Measurements from ENCODE around the gene BMP10. TPM values are rescaled to one million over a fixed set of nuclear protein-coding genes. Genes with fewer than 3 reads are reported as not detected.

Gene BMP10
- polyA plus RNA-seq, 1 of the 3 experiments (the other 2 are of a cell fraction): not detected

- Histone ChIP-seq H3K4me1 (ENCODE audit: control insufficient read depth in 1 of 2, insufficient read depth in 2 of 2, low read depth in 1 of 2, low read length in 1 of 2) (peaks cover 0 to 8% of the 10 kb centered on the region in 2 experiments; a peak in 2 of 4 replicates), H3K9ac (no peak overlapping the region), H3K79me2 (ENCODE audit: insufficient read depth) (no peaks in the 10 kb centered on the region), H3F3A (replicated peaks; ENCODE audit: insufficient read depth) (no peaks in the 10 kb centered on the region), H2AFZ (ENCODE audit: low read depth) (no peak overlapping the region), H3K9me2 (no peaks in the 10 kb centered on the region), H3K27me3 (ENCODE audit: insufficient read depth) (no peaks in the 10 kb centered on the region), H3K36me3 (replicated peaks in 1 of 2; ENCODE audit: control insufficient read depth in 1 of 2, insufficient read depth in 2 of 2, low read length in 1 of 2) (no peaks in the 10 kb centered on the region), H3K9me3 (no peaks in the 10 kb centered on the region), H3K27ac (ENCODE audit: low read depth in 2 of 2, low read length in 1 of 2) (no peak overlapping the region), H3K4me3 (ENCODE audit: low read depth in 2 of 2, low read length in 1 of 2) (no peak overlapping the region), H4K20me1 (ENCODE audit: insufficient read depth) (no peaks in the 10 kb centered on the region), H3K4me2 (no peak overlapping the region)
- ChIA-PET POLR2A (no interaction called here), CTCF (interaction anchor here (1.0 to 6.3 kb wide), 7 partner anchors 13 to 448 kb away, joined by 3 to 47 read pairs (median 8); partner anchors contain the start of genes APLF and FBXO48)
- 88% methylated on average over 3 of the region's 3 CpGs for WGBS (ENCODE audit: low lambda C conversion rate)
- DNase-seq: no peak
- TF ChIP-seq GABPA (IDR thresholded peaks at IDR 0.05; ENCODE audit: low read depth) (no peak), FOXJ3 (CRISPR knock-in tag; IDR thresholded peaks at IDR 0.05) (no peak), SMC3 (IDR thresholded peaks at IDR 0.05; ENCODE audit: low read depth, low read length) (no peak), EP300 (IDR thresholded peaks at IDR 0.05; ENCODE audit: borderline replicate concordance in 1 of 2, low read depth in 1 of 2, low read length in 1 of 2) (no peak), JUND (IDR thresholded peaks at IDR 0.05) (no peak), RAD21 (IDR thresholded peaks at IDR 0.05; ENCODE audit: low read length) (no peak), POLR2AphosphoS5 (IDR thresholded peaks at IDR 0.05; ENCODE audit: low read depth, low read length) (no peak), MEF2A (IDR thresholded peaks at IDR 0.05; ENCODE audit: borderline replicate concordance, low read depth) (no peak), EZH2phosphoT487 (IDR thresholded peaks at IDR 0.05; ENCODE audit: borderline replicate concordance, low read depth) (no peak), FOSL2 (IDR thresholded peaks at IDR 0.05; ENCODE audit: borderline replicate concordance, low read depth) (no peak), MAX (IDR thresholded peaks at IDR 0.05; ENCODE audit: low read depth) (no peak), TAF1 (IDR thresholded peaks at IDR 0.05; ENCODE audit: borderline replicate concordance, low read depth, low read length) (no peak), CHD2 (IDR thresholded peaks at IDR 0.05; ENCODE audit: low read length, partially characterized antibody) (no peak), SIN3A (IDR thresholded peaks at IDR 0.05; ENCODE audit: borderline replicate concordance, low read depth, low read length) (no peak)
Observed at GRCh38 chr2:68912111-68912510, 40.9 kb upstream of the BMP10 start.

- ChIA-PET CTCF (interaction anchor here (1.0 to 6.3 kb wide), 6 partner anchors 14 to 448 kb away, joined by 3 to 47 read pairs (median 10); partner anchors contain the start of genes APLF and FBXO48), POLR2A (no interaction called here)
- Histone ChIP-seq H3F3A (replicated peaks; ENCODE audit: insufficient read depth) (no peaks in the 10 kb centered on the region), H3K27me3 (ENCODE audit: insufficient read depth) (no peaks in the 10 kb centered on the region), H3K4me2 (no peak overlapping the region), H3K9me2 (no peaks in the 10 kb centered on the region), H3K36me3 (replicated peaks in 1 of 2; ENCODE audit: control insufficient read depth in 1 of 2, insufficient read depth in 2 of 2, low read length in 1 of 2) (no peaks in the 10 kb centered on the region), H4K20me1 (ENCODE audit: insufficient read depth) (no peaks in the 10 kb centered on the region), H3K4me3 (ENCODE audit: low read depth in 2 of 2, low read length in 1 of 2) (no peak overlapping the region), H3K9me3 (no peaks in the 10 kb centered on the region), H3K79me2 (ENCODE audit: insufficient read depth) (no peaks in the 10 kb centered on the region), H3K4me1 (ENCODE audit: control insufficient read depth in 1 of 2, insufficient read depth in 2 of 2, low read depth in 1 of 2, low read length in 1 of 2) (peaks cover 0 to 8% of the 10 kb centered on the region in 2 experiments; a peak in 2 of 4 replicates), H3K9ac (no peak overlapping the region), H3K27ac (ENCODE audit: low read depth in 2 of 2, low read length in 1 of 2) (no peak overlapping the region), H2AFZ (ENCODE audit: low read depth) (no peak overlapping the region)
- DNase-seq: no peak
- WGBS (ENCODE audit: low lambda C conversion rate): 93% methylated on average over 1 of the region's 1 CpG
- no peak for TF ChIP-seq YY1 (IDR thresholded peaks at IDR 0.05; ENCODE audit: low read depth)
- TF ChIP-seq EZH2phosphoT487 (IDR thresholded peaks at IDR 0.05; ENCODE audit: borderline replicate concordance, low read depth): no peak
- no peak for TF ChIP-seq SIN3A (IDR thresholded peaks at IDR 0.05; ENCODE audit: borderline replicate concordance, low read depth, low read length)
- no peak for TF ChIP-seq SMC3 (IDR thresholded peaks at IDR 0.05; ENCODE audit: low read depth, low read length)
- no peak for TF ChIP-seq GATA2 (CRISPR knock-in tag; IDR thresholded peaks at IDR 0.05)
- TF ChIP-seq PBX3 (IDR thresholded peaks at IDR 0.05): no peak
- no peak for TF ChIP-seq USF1 (IDR thresholded peaks at IDR 0.05; ENCODE audit: borderline replicate concordance, low read depth)
- no peak for TF ChIP-seq RFX5 (IDR thresholded peaks at IDR 0.05; ENCODE audit: low read length)
- TF ChIP-seq USF2 (IDR thresholded peaks at IDR 0.05; ENCODE audit: borderline replicate concordance, low read depth, low read length): no peak
- no peak for TF ChIP-seq MEF2A (IDR thresholded peaks at IDR 0.05; ENCODE audit: borderline replicate concordance, low read depth)
- no peak for TF ChIP-seq RAD21 (IDR thresholded peaks at IDR 0.05; ENCODE audit: low read length)
- TF ChIP-seq RXRA (IDR thresholded peaks at IDR 0.05; ENCODE audit: borderline replicate concordance, low read depth): no peak
- no peak for TF ChIP-seq ELF1 (IDR thresholded peaks at IDR 0.05)
- no peak for TF ChIP-seq TCF12 (IDR thresholded peaks at IDR 0.05)
- TF ChIP-seq FOXM1 (IDR thresholded peaks at IDR 0.05; ENCODE audit: low read depth): no peak
- TF ChIP-seq ZBTB33 (IDR thresholded peaks at IDR 0.05; ENCODE audit: borderline replicate concordance, low read depth): no peak
Observed at GRCh38 chr2:68911709-68912108, 40.5 kb upstream of the BMP10 start.

Measured in SK-N-SH (cell line).